KMS-11 (cell line): Measurements from ENCODE around the gene MRPS24.
"Not testable (repeated sequence)": the region's sequence is repeated elsewhere in the genome, so short reads cannot be mapped to it uniquely, and the experiment has no call there.

Source experiments
- H2AFZ ChIP-seq: fragments of 200-600 bp; sonication (generic); 2 replicates; pipeline ENCODE4 v1.6.1; 2016; ENCODE audit warnings: antibody characterized with exemption, mixed run types, low read depth
- H3K27ac ChIP-seq: fragments of 200-600 bp; sonication (generic); 2 replicates; pipeline ENCODE4 v1.6.1; 2016; ENCODE audit warnings: mild to moderate bottlenecking, mixed run types
- H3K27me3 ChIP-seq: fragments of 200-600 bp; sonication (generic); 2 replicates; pipeline ENCODE4 v1.6.1; 2017; ENCODE audit warnings: mild to moderate bottlenecking, low read depth, mixed run types, moderate library complexity; ENCODE audit not compliant: insufficient read depth
- H3K36me3 ChIP-seq: fragments of 200-600 bp; sonication (generic); 2 replicates; pipeline ENCODE4 v1.6.1; 2017; ENCODE audit warnings: mild to moderate bottlenecking, mixed run types; ENCODE audit not compliant: insufficient read depth
- H3K4me1 ChIP-seq: fragments of 200-600 bp; sonication (generic); 2 replicates; pipeline ENCODE4 v1.6.1; 2016; ENCODE audit warnings: mild to moderate bottlenecking, low read depth, mixed run types; ENCODE audit not compliant: poor library complexity, severe bottlenecking
- H3K4me2 ChIP-seq: fragments of 200-600 bp; sonication (generic); 2 replicates; pipeline ENCODE4 v1.7.0; 2016; ENCODE audit warnings: mild to moderate bottlenecking, mixed run types
- H3K4me3 ChIP-seq: fragments of 200-600 bp; sonication (generic); IDR thresholded peaks from 2 replicates; pipeline ENCODE4 v1.6.1; 2017; ENCODE audit warnings: low read depth, low read length, mixed read lengths; ENCODE audit not compliant: insufficient read depth
- H3K79me2 ChIP-seq: fragments of 200-600 bp; sonication (generic); 2 replicates; pipeline ENCODE4 v1.6.1; 2016; ENCODE audit warnings: low read depth, mixed run types; ENCODE audit not compliant: insufficient read depth
- H3K9ac ChIP-seq: fragments of 200-600 bp; sonication (generic); 2 replicates; pipeline ENCODE4 v1.6.1; 2016; ENCODE audit warnings: mild to moderate bottlenecking, mixed run types
- H4K20me1 ChIP-seq: fragments of 200-600 bp; sonication (generic); 2 replicates; pipeline ENCODE4 v1.6.1; 2016; ENCODE audit warnings: mild to moderate bottlenecking, mixed run types; ENCODE audit not compliant: insufficient read depth
- CTCF ChIP-seq: fragments of 200-600 bp; sonication (generic); conservative IDR thresholded peaks from 2 replicates; pipeline ENCODE4 v1.6.1; 2017; ENCODE audit warnings: low read depth, mild to moderate bottlenecking, antibody characterized with exemption, low read length, moderate library complexity, mixed read lengths

The MRPS24 gene

DNA sequence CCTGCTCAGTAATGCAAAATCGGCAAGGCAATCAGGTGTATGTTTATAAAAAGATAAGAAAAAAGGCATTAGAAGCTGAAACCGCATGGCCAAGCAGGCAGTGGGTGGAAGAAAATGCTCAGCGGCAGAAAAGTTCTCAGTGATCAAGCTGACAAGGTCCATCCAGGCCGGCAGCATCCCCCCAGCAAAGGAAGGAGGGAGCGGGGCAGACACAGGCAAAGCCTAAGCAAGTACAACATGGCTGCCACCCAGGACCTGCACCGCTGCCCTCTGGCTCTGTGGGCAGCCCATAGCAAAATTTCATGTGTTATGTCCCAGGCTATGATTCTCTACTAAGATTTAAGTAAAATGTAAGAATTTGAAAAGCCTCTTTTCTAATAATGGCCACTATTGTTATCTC is 45.4 kb downstream of the MRPS24 start:
- H3K4me1 ChIP-seq, result no peaks in the 10 kb centered on the region
- no peak overlapping the region for H3K4me2 ChIP-seq
- no peaks in the 10 kb centered on the region for H4K20me1 ChIP-seq
- no peaks in the 10 kb centered on the region for H3K79me2 ChIP-seq
- no peaks in the 10 kb centered on the region for H3K27me3 ChIP-seq
- no peak overlapping the region for H3K4me3 ChIP-seq
- H2AFZ ChIP-seq, result no peak overlapping the region
- H3K9ac ChIP-seq, result no peak overlapping the region
- H3K27ac ChIP-seq, result no peak overlapping the region
- TF ChIP-seq CTCF, result no peak
- no peaks in the 10 kb centered on the region for H3K36me3 ChIP-seq

GRCh38 chr7:43823425-43823824 is 45.9 kb downstream of the MRPS24 start:
- H3K4me3 ChIP-seq, H3K4me2 ChIP-seq, H3K27ac ChIP-seq, H3K79me2 ChIP-seq, H3K4me1 ChIP-seq, H3K27me3 ChIP-seq, H3K36me3 ChIP-seq, H3K9ac ChIP-seq, H2AFZ ChIP-seq, H4K20me1 ChIP-seq: not testable (repeated sequence)
